OCI-LY7 (cell line): ENCODE results near the gene DLGAP1. TPM values are rescaled to one million over a fixed set of nuclear protein-coding genes. Genes with fewer than 3 reads are reported as not detected.

Source experiments
- BruUV-seq: library from RNA; stranded (reverse); fragments of 400-500 nt; replicated peaks from 2 replicates; lab custom pipeline; 2021; lab: Mats Ljungman, UMichigan
- CTCF ChIA-PET: fragments of 300-600 bp; sonication (Branson Sonifier 250); formaldehyde crosslinking; loops from one replicate; lab custom pipeline; 2022; ENCODE audit warnings: antibody characterized with exemption; ENCODE audit not compliant: unreplicated experiment; lab: Charles Lee
- POLR2A ChIA-PET: fragments of 300-600 bp; sonication (Branson Sonifier 250); formaldehyde crosslinking; loops from one replicate; lab custom pipeline; 2022; ENCODE audit warnings: antibody characterized with exemption; lab: Charles Lee
- DNase-seq: peaks from one replicate; pipeline ENCODE4 v3.0.0-alpha.2; 2015; ENCODE audit warnings: low spot score
- H2AFZ ChIP-seq: fragments of 200-600 bp; sonication (generic), shearing (Covaris generic); 2 replicates; pipeline ENCODE4 v1.6.1; 2014; ENCODE audit warnings: mild to moderate bottlenecking, antibody characterized with exemption, low read length, moderate library complexity
- H3K27ac ChIP-seq: fragments of 200-600 bp; sonication (generic); 2 replicates; pipeline ENCODE4 v1.5.1; 2014; ENCODE audit warnings: mixed run types, low read depth, mild to moderate bottlenecking, moderate library complexity, low read length, inconsistent platforms; ENCODE audit not compliant: poor library complexity, severe bottlenecking
- H3K36me3 ChIP-seq: fragments of 200-600 bp; sonication (generic); 2 replicates; pipeline ENCODE4 v1.6.1; 2014; ENCODE audit warnings: mild to moderate bottlenecking, antibody characterized with exemption, low read length, moderate library complexity, mixed read lengths; ENCODE audit not compliant: insufficient read depth
- H3K4me1 ChIP-seq: fragments of 200-600 bp; sonication (generic); 2 replicates; pipeline ENCODE4 v1.5.1; 2014; ENCODE audit warnings: mild to moderate bottlenecking, low read length; ENCODE audit not compliant: insufficient read depth, poor library complexity, severe bottlenecking
- H3K4me2 ChIP-seq: fragments of 200-600 bp; sonication (generic); 2 replicates; pipeline ENCODE4 v1.6.1; 2014; ENCODE audit warnings: mild to moderate bottlenecking, low read length
- H3K4me3 ChIP-seq: fragments of 200-600 bp; sonication (generic); 2 replicates; pipeline ENCODE4 v1.5.1; 2014; ENCODE audit warnings: mild to moderate bottlenecking, low read depth, low read length; ENCODE audit not compliant: poor library complexity, severe bottlenecking
- H3K79me2 ChIP-seq: fragments of 200-600 bp; sonication (generic); 2 replicates; pipeline ENCODE4 v1.6.1; 2016; ENCODE audit warnings: low read depth, mild to moderate bottlenecking, low read length, moderate library complexity, mixed read lengths; ENCODE audit not compliant: insufficient read depth
- H3K9me2 ChIP-seq: fragments of 200-600 bp; sonication (generic); 2 replicates; pipeline ENCODE4 v1.6.1; 2016; ENCODE audit warnings: mild to moderate bottlenecking, low read length, mixed read lengths; ENCODE audit not compliant: insufficient read depth
- H3K9me3 ChIP-seq: fragments of 200-600 bp; sonication (generic); 2 replicates; pipeline ENCODE4 v1.6.1; 2014; ENCODE audit warnings: mild to moderate bottlenecking, mixed run types, low read length, mixed read lengths
- H4K20me1 ChIP-seq: fragments of 200-600 bp; sonication (generic); 2 replicates; pipeline ENCODE4 v1.6.1; 2014; ENCODE audit warnings: mild to moderate bottlenecking, antibody characterized with exemption, low read length, moderate library complexity, mixed read lengths; ENCODE audit not compliant: insufficient read depth
- EZH2phosphoT487 ChIP-seq: fragments of 200-600 bp; sonication (generic); IDR thresholded peaks from 2 replicates; pipeline ENCODE4 v1.6.1; 2018; ENCODE audit warnings: low read depth, borderline replicate concordance, mild to moderate bottlenecking, mixed run types, antibody characterized with exemption, low read length, moderate library complexity, mixed read lengths
- intact Hi-C: fragments of 100-400 bp; cut with micrococcal nuclease; formaldehyde crosslinking; loops from one replicate; pipeline ENCODE4 v1.10.0; 2022; ENCODE audit not compliant: unreplicated experiment
- total RNA-seq, 2 experiments: library from RNA; depleted of rRNA in 1 of 2; stranded (reverse); fragments of >200 nt in 1 of 2; shearing (Covaris generic) in 1 of 2; gene quantifications; 2 replicates each; pipeline ENCODE4 v1.2.3, GENCODE V29; 2014 to 2022
- TF ChIP-seq, protein P1 (sequence below): fragments of 200-600 bp; sonication (generic); conservative IDR thresholded peaks from 2 replicates; pipeline ENCODE4 v1.5.1; 2014; ENCODE audit warnings: mild to moderate bottlenecking, antibody characterized with exemption, low read length, moderate library complexity, mixed read lengths

DLGAP1 gene
- total RNA-seq, 2 experiments from 2014 or later: 0.22 TPM; not detected in 1

DNA sequence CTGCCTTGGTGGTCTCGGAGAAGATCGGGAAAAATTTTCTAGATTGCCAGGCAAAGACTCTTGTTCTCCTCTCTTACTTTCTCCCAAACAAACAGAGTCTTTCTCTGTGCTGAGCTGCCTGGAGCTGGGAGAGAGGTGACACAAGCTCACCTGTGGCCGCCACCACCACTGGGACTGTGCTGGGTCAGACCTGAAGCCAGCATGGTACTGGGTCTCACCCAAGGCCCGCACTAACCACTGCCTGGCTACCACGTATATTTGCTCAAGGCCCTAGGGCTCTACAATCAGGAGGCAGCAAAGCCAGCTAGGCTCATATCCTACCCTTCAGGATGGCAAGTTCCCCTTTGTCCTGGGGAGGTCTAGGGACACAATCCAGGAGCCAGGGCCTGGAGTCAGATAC is 312.2 kb downstream of the DLGAP1 start:
- H3K9me3 ChIP-seq: no peaks in the 10 kb centered on the region
- no peak overlapping the region for H3K4me3 ChIP-seq
- no peak overlapping the region for H3K27ac ChIP-seq
- H4K20me1 ChIP-seq: no peaks in the 10 kb centered on the region
- H3K4me2 ChIP-seq: no peak overlapping the region
- DNase-seq: no peak
- TF ChIP-seq, protein P1, sequence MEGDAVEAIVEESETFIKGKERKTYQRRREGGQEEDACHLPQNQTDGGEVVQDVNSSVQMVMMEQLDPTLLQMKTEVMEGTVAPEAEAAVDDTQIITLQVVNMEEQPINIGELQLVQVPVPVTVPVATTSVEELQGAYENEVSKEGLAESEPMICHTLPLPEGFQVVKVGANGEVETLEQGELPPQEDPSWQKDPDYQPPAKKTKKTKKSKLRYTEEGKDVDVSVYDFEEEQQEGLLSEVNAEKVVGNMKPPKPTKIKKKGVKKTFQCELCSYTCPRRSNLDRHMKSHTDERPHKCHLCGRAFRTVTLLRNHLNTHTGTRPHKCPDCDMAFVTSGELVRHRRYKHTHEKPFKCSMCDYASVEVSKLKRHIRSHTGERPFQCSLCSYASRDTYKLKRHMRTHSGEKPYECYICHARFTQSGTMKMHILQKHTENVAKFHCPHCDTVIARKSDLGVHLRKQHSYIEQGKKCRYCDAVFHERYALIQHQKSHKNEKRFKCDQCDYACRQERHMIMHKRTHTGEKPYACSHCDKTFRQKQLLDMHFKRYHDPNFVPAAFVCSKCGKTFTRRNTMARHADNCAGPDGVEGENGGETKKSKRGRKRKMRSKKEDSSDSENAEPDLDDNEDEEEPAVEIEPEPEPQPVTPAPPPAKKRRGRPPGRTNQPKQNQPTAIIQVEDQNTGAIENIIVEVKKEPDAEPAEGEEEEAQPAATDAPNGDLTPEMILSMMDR: no peak
- TF ChIP-seq EZH2phosphoT487: no peak
- no peaks in the 10 kb centered on the region for H3K79me2 ChIP-seq
- CTCF ChIA-PET: no interaction called here
- POLR2A ChIA-PET: no interaction called here
- H3K4me1 ChIP-seq: no peaks in the 10 kb centered on the region
- H2AFZ ChIP-seq: no peak overlapping the region
- H3K9me2 ChIP-seq: no peaks in the 10 kb centered on the region
- intact Hi-C loops: no loop called here
- H3K36me3 ChIP-seq: no peaks in the 10 kb centered on the region
- no TSS peak for BruUV-seq

DNA sequence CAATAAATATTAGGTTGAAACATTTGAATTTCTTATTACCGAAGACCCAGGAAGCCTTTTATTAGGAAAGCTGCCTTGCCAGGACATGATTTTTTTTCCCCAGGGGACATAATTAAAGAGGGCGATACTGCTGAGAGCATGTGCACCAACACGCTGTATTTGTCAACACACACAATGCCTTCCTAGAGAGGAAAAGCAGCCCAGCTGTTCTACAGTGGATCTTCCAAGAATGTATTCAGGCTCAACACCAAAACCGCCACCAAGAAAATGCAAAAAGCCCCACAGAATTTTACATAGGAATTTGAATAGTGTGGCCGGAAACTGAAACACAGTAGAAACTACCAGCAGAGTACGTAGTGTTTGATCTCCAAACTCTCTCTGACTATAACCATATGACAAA is 320.4 kb downstream of the DLGAP1 start:
- DNase-seq: no peak
- TF ChIP-seq, protein P1: no peak
- no peaks in the 10 kb centered on the region for H3K79me2 ChIP-seq
- H3K27ac ChIP-seq: no peak overlapping the region
- H2AFZ ChIP-seq: no peak overlapping the region
- BruUV-seq: no TSS peak
- H4K20me1 ChIP-seq: no peaks in the 10 kb centered on the region
- H3K4me3 ChIP-seq: no peak overlapping the region
- POLR2A ChIA-PET: no interaction called here
- H3K9me2 ChIP-seq: no peaks in the 10 kb centered on the region
- H3K36me3 ChIP-seq: no peaks in the 10 kb centered on the region
- H3K4me2 ChIP-seq: no peak overlapping the region
- H3K4me1 ChIP-seq: no peaks in the 10 kb centered on the region
- intact Hi-C loops: no loop called here
- CTCF ChIA-PET: no interaction called here
- no peaks in the 10 kb centered on the region for H3K9me3 ChIP-seq

DNA sequence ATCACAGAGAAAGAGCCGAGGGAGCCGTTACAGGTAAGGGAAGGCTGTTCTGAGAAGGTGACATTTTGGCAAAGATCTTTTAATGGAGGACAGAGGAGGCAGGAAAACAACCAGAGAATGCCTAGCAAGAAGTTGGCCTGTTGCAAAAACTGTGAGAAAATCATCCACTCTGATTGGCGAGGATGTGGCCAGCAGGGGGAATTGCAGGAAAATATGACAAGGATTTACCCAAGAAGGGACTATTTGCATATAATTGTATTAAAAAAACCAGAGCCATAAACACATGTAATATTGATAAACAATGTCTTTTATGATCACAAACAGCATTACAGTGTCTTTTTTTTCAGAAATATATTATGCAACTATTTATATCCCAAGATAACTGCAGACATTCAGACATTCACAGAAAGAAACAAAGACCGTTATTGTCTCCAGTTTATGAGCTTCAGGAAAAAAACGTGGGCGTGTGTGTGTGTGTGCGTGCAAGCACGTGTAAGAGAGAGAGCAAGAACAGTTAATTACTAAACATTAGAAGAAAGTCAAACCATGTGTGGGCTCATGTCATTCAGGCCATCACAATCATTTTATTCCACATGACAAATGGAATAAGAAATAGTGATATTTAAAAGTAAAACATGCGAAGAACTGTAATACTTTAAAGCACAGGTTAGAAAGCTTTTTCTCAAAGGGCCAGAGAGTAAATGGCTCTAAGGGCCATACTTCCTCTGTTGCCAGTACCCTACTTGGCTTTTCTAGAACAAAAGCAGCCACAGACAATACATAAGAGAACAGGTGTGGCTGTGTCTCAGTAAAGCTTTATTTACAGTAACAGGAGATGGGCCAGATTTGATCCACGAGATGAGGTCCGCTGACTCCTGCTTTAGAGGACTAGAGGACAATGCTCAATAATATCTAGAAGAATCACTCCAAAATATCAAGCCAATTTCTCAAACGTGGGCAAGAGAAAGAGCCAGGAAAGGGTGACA is 324.1 kb downstream of the DLGAP1 start:
- Histone ChIP-seq H3K9me2 (no peaks in the 10 kb centered on the region), H3K4me3 (no peak overlapping the region), H3K4me2 (no peak overlapping the region), H3K9me3 (no peaks in the 10 kb centered on the region), H3K36me3 (no peaks in the 10 kb centered on the region), H3K79me2 (no peaks in the 10 kb centered on the region), H3K4me1 (no peaks in the 10 kb centered on the region), H4K20me1 (no peaks in the 10 kb centered on the region), H3K27ac (no peak overlapping the region), H2AFZ (no peak overlapping the region)
- intact Hi-C loops: no loop called here
- no peak for TF ChIP-seq EZH2phosphoT487
- TF ChIP-seq, protein P1: 0 out of 2 replicates have a peak, but pooled peaks have one; percentile 24
- CTCF ChIA-PET: no interaction called here
- POLR2A ChIA-PET: no interaction called here
- no peak for DNase-seq
- no TSS peak for BruUV-seq
